Nephron progenitor cell (in vitro differentiated cells): ENCODE measurements around the gene FRRS1L.

Experiments
- DNase-seq: peaks from one replicate; pipeline ENCODE4 v3.0.0; 2021
- H3K27ac Mint-ChIP-seq: 2 replicates; pipeline ENCODE4 v1.8.0; 2021; ENCODE audit warnings: mild to moderate bottlenecking, moderate library complexity, mixed read lengths
- H3K27me3 Mint-ChIP-seq: 2 replicates; pipeline ENCODE4 v1.8.0; 2021; ENCODE audit warnings: mild to moderate bottlenecking, low read depth, mixed read lengths; ENCODE audit not compliant: poor library complexity
- H3K36me3 Mint-ChIP-seq: 2 replicates; pipeline ENCODE4 v1.8.0; 2021; ENCODE audit warnings: low read depth, mixed read lengths
- H3K4me1 Mint-ChIP-seq: 2 replicates; pipeline ENCODE4 v1.8.0; 2021; ENCODE audit warnings: mixed read lengths
- H3K4me3 Mint-ChIP-seq: 2 replicates; pipeline ENCODE4 v1.8.0; 2021; ENCODE audit warnings: mild to moderate bottlenecking, moderate library complexity, mixed read lengths
- H3K9me3 Mint-ChIP-seq: 2 replicates; pipeline ENCODE4 v1.8.0; 2021; ENCODE audit warnings: mild to moderate bottlenecking, moderate library complexity, mixed read lengths
- TF ChIP-seq, protein P1 (sequence below): fragments of 200-600 bp; sonication (generic); IDR thresholded peaks from 2 replicates; pipeline ENCODE4 v1.5.0; 2021; ENCODE audit warnings: antibody characterized with exemption

The FRRS1L gene

DNA sequence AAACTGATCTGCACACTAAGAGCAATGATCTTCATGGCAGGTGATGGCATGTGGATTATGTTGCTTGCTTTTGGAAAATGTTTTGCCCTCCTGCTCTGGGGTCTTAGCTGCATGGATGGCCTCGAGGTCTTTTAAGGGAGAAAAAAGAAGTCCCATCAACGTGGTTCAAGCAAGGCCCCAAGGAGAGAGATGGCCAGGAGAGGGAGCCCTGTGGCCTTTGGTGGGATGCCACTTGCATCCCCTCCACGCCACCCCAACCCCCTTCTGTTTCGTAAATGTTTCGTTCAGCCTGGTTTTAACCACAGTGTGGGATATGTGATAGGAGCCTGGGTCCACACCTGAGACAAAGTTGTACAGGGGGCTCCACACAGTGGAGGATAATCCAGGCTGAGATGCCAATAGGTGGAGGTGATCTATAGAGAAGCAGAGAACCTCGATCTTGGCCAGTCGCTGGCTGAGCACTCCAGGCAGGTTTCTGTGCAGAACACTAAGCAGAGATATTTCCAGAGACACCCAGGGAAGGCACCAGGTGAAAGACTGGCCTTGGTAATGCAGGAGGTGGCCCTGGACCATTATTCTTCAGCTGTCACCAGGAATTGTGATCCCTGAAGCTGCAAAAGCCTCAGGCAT is 25.8 kb upstream of the FRRS1L start:
- TF ChIP-seq, protein P1, sequence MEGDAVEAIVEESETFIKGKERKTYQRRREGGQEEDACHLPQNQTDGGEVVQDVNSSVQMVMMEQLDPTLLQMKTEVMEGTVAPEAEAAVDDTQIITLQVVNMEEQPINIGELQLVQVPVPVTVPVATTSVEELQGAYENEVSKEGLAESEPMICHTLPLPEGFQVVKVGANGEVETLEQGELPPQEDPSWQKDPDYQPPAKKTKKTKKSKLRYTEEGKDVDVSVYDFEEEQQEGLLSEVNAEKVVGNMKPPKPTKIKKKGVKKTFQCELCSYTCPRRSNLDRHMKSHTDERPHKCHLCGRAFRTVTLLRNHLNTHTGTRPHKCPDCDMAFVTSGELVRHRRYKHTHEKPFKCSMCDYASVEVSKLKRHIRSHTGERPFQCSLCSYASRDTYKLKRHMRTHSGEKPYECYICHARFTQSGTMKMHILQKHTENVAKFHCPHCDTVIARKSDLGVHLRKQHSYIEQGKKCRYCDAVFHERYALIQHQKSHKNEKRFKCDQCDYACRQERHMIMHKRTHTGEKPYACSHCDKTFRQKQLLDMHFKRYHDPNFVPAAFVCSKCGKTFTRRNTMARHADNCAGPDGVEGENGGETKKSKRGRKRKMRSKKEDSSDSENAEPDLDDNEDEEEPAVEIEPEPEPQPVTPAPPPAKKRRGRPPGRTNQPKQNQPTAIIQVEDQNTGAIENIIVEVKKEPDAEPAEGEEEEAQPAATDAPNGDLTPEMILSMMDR = peak; percentile 53
- no peaks in the 10 kb centered on the region for H3K36me3 Mint-ChIP-seq
- H3K27ac Mint-ChIP-seq = no peak overlapping the region
- H3K27me3 Mint-ChIP-seq = peaks cover 44% of the 10 kb centered on the region
- peaks cover 24% of the 10 kb centered on the region for H3K4me1 Mint-ChIP-seq
- no peak overlapping the region for H3K4me3 Mint-ChIP-seq
- peak; percentile 50 for DNase-seq
- no peaks in the 10 kb centered on the region for H3K9me3 Mint-ChIP-seq

DNA sequence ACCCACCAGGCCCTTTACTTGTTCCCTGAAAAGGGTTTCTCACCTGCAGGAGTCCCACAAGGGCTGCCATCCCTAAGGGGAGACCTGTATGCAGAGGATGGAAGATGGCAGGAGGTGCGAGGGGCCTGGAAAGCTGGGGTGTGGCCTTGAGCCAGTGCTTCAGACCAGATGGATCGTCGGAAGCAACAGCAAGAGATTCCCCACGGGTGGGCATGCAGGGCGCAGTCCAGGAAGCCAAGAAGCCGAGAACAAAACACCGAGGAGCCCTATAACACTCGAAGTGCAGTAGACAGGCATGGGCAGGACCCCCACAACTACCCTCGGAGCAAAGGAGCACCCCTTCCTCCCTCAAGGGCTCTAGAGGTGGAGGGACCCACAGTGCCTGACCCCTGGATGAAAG is 24.7 kb upstream of the FRRS1L start:
- Mint-ChIP-seq H3K27ac (no peak overlapping the region), H3K4me3 (no peak overlapping the region), H3K9me3 (no peaks in the 10 kb centered on the region), H3K4me1 (peaks cover 24% of the 10 kb centered on the region), H3K27me3 (peaks cover 46% of the 10 kb centered on the region), H3K36me3 (no peaks in the 10 kb centered on the region)
- no peak for DNase-seq
- TF ChIP-seq, protein P1 = no peak

DNA sequence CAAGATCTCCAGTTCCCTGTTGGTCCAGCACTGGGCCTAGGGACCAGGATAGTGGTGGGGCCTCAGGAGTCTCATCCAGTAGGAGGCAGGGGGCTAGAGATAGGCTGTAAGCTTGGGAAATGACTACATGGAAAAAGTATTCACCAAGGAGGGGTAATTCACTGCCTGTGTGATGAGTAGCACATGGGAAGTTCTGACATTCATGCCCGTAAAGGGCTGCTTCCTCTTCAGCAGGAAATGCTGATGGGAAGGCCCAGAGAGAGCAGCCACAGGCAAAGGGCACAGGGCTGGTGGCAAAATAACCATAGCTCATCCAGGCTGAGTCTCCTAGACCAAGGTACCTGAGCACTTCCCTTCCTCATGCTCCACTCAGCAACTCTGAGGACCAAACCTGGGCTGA is 23.1 kb upstream of the FRRS1L start:
- no peak overlapping the region for H3K4me3 Mint-ChIP-seq
- TF ChIP-seq, protein P1 = no peak
- H3K27me3 Mint-ChIP-seq = peaks cover 48% of the 10 kb centered on the region
- no peaks in the 10 kb centered on the region for H3K36me3 Mint-ChIP-seq
- no peak overlapping the region for H3K27ac Mint-ChIP-seq
- no peak for DNase-seq
- no peaks in the 10 kb centered on the region for H3K9me3 Mint-ChIP-seq
- peaks cover 23% of the 10 kb centered on the region for H3K4me1 Mint-ChIP-seq

DNA sequence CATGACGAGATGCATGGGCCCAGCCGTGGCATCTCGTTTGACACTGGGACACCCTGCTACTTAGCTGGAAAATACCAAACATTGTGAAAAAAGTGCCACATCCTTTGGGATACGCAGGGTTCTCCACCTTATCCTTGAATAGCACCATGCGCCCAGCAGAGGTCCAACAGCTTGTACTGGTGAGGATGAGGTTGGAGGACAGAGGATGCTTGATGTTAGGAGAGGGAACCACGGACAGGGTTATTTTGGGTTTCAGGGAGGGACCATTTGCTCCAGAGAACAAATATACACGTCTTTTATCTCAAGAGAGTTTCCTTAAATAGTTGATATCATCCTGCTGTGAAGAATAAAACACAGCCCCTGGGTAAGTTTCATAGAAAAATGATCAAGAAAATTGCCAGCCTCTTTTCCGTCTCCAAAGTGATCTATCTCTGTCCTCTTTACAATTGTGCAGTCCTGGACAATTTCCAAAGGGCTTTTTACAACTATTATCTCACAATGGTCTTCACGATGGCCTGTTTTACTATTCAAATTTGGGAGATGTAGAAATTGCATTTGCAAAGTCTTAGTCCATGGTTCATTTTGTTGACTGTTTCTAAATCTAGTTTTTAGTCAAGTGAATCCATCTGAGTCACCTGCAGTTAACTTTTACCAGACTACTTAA is 19.9 kb upstream of the FRRS1L start:
- no peak for DNase-seq
- Mint-ChIP-seq H3K27me3 (peaks cover 39% of the 10 kb centered on the region), H3K27ac (no peak overlapping the region), H3K4me3 (no peak overlapping the region), H3K4me1 (peaks cover 6% of the 10 kb centered on the region), H3K36me3 (no peaks in the 10 kb centered on the region), H3K9me3 (no peaks in the 10 kb centered on the region)
- TF ChIP-seq, protein P1 = no peak

DNA sequence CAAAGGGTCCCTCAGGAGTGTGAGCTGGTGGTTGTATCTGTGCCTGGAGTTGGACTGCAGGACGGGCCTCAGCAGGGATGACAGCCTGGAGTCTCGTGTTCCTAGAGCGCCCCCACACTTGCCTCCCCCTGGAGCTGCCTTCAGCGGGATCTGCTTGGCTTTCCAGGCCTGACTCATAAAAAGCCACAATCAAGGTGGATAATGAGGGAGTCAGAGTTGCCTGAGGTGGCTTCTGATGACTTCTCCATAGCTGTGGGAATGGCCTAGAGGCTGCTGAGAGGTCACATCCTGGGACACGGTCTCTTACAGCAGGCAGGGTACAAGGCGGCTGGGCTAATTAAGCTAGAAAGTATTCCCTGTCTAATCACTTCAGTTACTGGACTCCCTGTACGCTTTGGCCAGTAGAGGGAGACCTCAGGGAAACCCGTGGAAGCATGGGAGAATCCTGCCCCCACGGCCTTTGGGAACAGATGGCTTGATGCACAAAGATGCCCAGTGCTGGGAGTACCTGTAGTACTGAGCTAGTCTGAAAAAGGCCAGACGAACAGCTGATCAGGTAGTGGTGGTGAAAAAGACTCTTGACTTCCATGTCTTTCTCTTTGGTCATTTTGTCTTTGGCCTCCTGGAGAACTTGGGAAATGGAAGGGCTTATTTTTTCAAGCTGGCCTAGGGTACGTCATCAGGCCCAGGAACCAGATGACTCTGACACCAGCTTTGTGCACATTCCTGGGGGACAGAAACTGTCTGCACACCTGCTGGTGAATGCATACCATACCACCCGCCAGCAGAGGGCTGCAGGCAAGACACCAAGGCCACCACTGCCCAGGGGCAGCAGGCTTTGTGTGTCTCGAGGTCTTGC is 16.1 kb upstream of the FRRS1L start:
- Mint-ChIP-seq H3K36me3 (no peaks in the 10 kb centered on the region), H3K27me3 (peaks cover 32% of the 10 kb centered on the region), H3K27ac (no peak overlapping the region), H3K4me1 (peaks cover 7% of the 10 kb centered on the region), H3K9me3 (no peaks in the 10 kb centered on the region), H3K4me3 (no peak overlapping the region)
- DNase-seq = peak; percentile 25
- TF ChIP-seq, protein P1 = peak; percentile 32
